AG08395 (cell line): Measurements from ENCODE around the gene SLC23A2.
A peak's percentile ranks its signal among the peaks of the same experiment; 100 is the strongest.
"Not testable (repeated sequence)": the region's sequence is repeated elsewhere in the genome, so short reads cannot be mapped to it uniquely, and the experiment has no call there.

ENCODE experiments used
- DNase-seq: peaks from one replicate; pipeline ENCODE4 v3.0.0; 2012; ENCODE audit warnings: mixed read lengths, low spot score

Gene SLC23A2

DNA sequence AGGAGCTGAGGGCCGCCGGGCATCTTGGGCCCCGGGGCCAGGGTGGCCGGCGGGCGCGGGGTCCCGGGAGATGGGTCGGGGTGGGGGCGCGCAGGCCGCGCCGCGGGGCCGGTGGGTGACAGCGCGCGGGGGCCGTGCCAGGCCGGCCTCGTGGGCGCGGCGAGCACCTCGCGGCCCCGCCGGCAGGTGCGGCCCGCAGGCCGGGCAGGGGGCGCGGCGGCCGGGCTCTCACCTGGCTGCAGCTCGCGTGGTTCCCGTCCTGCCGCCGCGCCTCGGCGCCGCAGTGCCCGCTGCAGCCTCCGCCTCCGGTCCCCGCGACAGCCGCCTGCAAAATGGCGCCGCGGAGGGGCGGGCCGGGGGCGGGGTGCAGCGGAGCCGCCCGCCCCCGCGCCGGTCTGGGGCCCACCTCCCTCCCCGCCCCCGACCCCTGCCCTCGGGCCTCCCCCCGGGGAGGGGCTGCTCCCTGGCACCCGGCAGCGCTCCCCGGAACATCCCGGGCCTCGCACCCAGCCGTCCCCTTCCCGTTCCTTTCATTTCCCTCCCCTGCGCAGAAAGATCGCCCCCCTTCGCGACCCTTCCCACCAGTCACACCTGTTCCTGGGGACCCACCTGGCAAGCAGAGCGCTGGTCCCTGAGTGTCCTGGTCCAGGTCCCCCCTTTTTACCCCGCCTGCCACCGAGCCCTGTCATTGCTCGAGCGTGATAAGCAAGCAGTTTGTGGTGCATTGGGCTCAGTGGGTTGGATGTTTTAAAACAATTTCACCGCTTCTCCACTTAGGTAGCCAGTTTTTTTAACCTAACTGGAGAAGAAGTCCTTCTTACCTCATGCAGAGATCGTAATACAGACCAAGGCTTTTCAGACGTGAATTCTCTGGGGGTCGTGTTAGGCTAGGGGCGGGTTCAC, at the start of gene SLC23A2:
Gene SLC23A2, minus strand, starts transcription at position 337 of the 903 bp plus-strand sequence. CDS start 68,948 bp downstream, outside the sequence.
- peak; percentile 63 for DNase-seq

DNA sequence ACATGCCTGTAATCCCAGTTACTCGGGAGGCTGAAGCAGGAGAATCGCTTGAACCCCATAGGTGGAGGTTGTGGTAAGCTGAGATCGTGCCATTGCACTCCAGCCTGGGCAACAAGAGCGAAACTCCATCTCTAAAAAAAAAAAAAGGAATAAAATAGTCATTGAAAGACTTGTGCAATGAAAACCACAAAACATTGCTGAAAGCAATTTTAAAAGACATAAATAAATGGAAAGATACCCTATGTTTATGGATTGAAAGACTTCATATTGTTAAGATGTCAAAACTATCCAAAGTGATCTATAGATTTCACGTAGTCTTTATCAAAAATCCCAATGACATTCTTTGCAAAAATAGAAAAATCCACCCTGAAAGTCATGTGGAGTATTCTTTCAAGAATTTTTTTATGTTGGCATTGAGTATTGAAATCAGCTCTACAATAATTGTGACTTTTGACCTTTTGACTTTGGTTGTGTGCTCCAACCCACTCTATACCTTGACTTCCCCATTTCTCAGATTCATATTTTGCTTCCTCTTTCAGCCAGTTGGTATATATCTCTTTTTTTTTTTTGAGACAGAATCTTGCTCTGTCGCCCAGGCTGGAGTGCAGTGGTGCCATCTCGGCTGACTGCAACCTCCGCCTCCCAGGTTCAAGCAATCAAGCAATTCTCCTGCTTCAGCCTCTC, 45.5 kb upstream of the SLC23A2 start:
- DNase-seq, result no peak

DNA sequence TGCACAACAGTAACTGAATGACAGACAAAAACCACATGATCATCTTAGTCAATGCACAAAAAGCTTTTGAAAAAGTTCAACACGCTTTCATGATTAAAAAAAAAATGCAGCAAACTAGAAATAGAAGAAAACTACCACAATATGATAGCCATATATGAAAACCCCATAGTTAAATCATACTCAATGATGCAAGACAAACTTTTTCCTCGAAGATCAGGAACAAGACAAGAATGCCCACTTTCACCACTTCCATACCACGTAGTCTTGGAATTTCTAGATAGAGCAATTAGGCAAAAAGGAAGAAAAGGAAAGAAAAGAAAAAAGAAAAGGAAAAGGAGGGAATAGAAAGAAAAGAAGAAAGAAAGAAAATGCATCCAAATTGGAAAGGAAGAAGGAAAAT, 44.6 kb upstream of the SLC23A2 start:
- DNase-seq, result no peak

DNA sequence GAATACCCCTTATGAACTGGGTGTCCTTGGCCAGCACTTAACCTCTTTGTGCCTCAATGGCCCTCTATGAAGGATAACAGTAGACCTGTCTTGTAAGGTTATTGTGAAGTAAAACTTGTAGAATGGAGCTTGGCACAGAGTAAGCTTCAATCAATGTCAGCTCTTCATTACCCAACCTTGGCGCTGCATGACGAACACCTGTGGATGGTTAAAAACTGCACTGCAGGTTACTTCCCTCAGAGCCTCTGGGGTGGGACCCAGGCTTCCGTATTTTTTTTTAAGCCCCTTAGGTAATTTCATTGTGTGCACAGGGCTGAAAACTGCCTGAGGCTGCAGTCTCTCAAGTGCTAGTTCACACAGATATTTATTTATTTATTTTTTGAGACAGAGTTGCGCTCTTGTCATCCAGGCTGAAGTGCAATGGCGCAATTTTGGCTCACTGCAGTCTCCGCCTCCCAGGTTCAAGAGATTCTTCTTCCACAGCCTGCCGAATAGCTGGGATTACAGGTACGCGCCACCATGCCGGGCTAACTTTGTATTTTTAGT, 42.8 kb upstream of the SLC23A2 start:
- DNase-seq, result no peak

DNA sequence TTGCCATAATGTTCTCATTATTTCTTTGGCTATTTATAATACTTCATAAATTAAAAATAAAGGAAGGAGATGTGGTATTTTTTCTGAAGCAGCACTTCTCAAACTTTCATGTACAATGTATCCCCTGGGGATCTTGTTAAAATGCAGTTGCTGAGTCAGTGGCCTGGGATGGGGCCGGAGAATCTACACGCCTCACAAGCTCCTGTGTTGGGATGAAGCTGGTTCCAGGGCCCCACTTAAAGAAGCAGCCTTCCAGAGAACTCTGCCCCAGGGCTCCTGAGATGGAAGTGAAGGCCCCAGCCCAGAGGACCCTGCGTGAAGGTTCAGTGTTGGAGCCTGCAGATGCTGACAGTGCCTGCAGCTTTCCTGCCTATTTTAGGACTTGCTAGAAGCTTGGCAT, 40.1 kb upstream of the SLC23A2 start:
- peak; percentile 74 for DNase-seq

DNA sequence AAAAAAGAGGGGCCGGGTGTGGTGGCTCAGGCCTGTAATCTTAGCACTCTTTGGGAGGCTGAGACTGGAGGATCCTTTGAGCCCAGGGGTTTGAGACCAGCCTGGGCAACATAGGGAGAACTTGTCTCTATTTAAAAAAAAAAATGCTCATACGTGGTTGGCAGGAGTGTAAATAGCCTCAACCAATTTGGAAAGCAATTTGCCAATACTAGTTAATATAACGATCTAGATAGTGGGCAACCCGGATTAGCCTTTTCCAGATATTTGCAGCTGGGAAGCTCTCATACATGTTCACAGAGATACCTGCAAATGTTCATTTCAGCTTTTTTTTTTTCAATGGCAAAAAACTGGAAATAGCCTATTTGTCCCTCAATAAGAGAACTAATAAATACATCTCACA, 39.0 kb upstream of the SLC23A2 start:
- DNase-seq, result no peak

DNA sequence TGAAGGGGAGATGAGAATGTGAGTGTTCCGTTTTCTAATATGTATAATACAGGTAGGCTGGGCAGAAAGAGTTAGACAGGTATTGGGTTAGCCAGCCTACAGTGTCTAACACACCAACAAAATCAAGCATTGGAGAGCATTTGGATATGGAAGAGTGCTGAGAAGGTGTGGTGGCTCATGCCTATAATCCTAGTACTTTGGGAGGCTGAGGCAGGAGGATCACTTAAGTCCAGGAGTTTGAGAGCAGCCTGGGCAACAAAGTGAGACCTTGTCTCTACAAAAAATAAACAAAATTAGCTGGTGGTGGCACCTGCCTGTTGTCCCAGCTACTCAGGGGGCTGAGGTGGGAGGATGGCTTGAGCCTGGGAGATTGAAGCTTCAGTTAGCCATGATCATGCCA, 38.6 kb upstream of the SLC23A2 start:
- no peak for DNase-seq

DNA sequence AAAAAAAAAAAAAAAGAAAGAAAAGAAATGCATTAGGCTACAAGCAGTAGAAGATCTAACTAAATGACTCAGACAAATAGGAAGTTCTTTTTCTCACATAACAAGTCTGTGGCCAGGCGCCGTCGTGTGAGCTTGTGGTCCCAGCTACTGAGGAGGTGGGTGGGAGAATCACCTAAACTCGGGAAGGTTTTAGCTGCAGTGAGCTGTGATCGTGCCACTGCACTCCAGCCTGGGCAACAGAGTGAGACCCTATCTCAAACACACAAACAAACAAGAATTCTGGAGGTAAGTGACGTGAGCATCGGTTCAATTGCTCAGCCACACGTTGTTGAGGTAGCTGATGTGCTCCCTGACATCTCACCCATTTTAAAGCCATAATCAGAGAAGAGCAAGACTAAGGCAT, 37.9 kb upstream of the SLC23A2 start:
- no peak for DNase-seq

DNA sequence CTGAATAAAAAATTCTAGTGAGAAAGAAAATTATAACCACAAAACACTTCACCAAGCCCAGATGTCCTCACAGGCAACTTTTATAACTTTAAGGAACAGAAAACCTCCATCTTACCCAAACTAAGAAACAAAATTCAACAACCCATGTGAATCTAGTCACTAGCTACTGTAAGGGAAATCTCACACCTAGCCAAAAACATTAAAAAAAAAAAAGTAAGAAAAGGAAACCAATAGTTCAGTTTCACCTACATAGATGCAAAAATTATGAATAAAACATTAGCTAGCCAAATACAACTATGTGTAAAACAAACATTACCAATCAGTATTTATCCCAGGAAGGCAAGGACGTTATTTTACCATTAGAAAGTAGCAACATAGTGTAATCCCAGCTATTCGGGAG, 35.5 kb upstream of the SLC23A2 start:
- DNase-seq, result no peak

DNA sequence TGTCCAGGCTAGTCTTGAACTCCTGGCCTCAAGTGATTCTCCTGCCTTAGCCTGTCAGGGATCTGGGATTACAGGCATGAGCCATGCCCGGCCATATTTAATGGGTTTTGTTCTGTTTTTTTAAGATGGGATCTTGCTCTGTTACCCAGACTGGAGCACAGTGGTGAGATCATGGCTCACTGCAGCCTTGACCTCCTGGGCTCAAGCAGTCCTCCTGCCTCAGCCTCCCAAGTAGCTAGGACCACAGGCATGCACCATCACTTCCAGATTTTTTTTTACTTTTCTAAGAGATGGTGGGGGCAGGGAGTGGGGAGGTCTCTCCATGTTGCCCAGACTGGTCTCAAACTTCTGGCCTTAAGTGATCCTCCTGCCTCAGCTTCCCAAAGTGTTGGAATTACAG, 34.2 kb upstream of the SLC23A2 start:
- not testable (repeated sequence) for DNase-seq

DNA sequence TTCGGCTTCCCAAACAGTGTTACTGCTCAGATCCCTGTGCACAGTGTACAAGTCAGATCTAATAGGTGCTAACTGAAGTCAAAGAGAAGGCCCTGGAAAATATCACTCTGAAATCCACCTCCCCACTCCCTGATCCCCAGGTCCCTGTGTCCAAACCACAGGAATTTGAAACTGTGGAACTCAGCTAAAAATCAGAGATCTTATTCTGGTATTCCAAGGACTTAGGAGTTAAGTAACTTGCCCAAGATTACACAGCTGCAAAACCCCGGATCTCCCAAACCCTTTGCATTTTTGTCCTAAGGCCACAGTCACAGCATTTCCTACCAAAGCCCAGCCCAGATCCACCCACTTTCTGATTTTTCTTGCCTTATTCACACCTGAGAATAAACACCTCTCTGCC, 32.3 kb upstream of the SLC23A2 start:
- peak; percentile 36 for DNase-seq

DNA sequence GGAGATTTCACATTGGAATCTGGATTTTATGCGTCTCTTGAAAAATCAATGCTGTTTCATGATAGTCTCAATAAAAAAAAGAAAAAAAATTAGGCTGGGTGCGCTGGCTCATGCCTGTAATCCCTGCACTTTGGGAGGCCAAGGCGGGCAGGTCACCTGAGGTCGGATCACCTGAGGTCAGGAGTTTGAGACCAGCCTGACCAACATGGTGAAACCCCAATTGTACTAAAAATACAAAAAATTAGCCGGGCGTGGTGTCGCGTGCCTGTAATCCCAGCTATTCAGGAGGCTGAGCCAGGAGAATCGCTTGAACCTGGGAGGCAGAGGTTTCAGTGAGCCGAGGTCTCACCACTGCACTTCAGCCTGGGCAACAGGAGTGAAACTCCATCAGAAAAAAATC, 30.4 kb upstream of the SLC23A2 start:
- DNase-seq, result not testable (repeated sequence)

DNA sequence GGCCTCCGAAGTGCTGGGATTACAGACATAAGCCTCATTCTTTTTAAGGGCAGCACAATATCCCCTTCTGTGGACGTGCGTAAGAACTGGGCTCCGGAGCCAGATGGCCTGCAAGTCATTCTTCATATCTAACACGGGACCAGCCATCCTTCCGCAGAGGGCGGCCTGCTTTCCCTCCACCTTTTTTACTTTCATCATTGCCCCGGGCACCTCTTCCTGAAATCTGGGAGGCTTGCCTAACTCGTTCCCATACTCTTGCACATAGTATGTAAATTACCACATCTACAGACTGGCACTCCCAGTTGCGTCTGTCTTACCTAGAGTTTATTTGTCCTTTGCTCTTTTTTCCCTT, 29.9 kb upstream of the SLC23A2 start:
- DNase-seq, result no peak

DNA sequence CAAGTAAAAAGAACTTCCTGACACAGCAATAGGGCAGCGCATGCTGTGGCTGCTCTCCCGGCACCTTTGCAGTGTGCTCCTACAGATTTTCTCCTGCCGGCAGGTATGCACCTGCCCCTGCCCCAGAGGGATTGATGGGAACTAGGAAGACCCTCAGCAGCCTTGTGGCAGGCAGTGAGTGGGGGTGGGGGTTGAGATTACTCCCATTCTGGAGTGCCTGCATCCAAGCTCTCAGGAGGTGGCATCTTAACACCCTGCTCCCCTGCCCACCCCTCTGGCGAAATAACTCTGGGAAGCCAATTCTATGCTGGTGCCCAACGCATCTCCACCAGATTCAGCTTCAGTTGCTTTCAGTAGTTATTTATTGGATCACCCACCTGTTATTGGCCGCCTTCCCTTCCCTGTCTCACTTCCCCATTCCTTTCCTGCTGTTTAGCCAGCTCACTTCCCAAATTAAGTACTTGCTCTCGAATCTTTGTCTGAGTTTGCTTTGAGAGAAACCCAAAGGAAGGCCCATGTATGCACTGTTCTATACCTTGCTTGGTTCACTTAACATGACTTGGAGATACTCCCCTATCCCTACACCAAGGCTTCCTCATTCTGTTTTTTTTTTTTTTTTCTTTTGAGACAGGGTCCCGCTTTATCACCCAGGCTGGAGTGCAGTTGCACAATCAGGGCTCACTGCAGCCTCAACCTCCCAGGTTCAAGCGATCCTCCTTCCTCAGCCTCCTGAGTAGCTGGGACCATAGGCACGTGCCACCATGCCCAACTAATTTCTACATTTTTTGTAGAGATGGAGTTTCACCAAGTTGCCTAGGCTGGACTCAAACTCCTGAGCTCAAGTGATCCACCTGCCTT, 29.3 kb upstream of the SLC23A2 start:
- DNase-seq, result no peak

DNA sequence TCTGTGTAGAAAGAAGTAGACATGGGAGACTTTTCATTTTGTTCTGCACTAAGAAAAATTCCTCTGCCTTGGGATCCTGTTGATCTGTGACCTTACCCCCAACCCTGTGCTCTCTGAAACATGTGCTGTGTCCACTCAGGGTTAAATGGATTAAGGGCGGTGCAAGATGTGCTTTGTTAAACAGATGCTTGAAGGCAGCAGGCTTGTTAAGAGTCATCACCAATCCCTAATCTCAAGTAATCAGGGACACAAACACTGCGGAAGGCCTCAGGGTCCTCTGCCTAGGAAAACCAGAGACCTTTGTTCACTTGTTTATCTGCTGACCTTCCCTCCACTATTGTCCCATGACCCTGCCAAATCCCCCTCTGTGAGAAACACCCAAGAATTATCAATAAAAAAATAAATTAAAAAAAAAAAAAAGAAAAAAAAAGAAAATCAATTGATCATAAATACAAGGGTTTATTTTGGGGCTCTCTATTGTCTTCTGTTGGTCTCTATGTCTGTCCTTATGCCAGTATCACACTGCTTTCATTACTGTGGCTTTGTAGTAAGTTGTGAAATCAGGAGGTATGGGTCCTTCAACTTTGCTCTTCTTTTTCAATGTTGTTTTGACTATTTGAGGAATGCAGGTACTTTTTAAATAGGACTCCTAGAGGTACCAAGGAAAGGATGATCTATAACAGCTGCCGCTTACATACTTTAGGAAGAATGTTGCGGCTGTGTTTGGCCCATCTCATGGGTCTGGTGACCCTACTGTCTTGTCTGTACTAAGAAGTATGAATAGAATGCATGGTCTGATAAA, 27.1 kb upstream of the SLC23A2 start:
- not testable (repeated sequence) for DNase-seq

DNA sequence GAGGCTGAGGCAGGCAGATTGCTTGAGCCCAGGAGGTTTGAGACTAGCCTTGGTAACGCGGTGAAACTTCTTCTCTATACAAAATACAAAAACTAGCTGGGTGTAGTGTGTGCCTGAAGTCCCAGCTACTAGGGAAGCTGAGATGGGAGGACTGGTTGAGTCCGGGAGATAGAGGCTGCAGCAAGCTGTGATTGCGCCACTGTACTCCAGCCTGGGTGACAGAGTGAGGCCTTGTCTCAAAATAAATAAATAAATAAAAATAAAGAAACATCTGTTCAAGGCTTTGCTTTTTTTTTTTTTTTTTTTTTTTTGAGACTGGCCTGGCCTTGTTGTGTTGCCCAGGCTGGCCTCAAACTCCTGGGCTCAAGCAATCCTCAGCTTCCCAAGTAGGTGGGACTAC, 23.7 kb upstream of the SLC23A2 start:
- no peak for DNase-seq

DNA sequence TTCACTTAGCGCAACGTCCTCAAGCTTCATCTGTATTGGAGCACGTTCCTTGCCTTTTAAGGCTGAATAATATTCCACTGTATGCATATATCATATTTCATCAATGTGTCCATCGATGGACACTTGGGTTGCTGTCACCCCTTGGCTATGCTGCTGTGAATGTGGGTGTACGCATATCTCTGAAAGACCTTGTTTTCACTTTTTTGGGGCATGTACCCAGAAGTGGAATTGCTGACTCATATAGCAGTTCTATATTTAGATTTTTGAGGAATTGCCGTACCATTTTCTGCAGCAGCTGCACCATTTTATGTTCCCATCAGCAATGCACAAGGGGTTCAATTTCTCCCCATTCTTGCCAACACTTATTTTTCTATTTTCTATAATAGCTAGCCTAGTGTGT, 22.8 kb upstream of the SLC23A2 start:
- DNase-seq, result no peak

DNA sequence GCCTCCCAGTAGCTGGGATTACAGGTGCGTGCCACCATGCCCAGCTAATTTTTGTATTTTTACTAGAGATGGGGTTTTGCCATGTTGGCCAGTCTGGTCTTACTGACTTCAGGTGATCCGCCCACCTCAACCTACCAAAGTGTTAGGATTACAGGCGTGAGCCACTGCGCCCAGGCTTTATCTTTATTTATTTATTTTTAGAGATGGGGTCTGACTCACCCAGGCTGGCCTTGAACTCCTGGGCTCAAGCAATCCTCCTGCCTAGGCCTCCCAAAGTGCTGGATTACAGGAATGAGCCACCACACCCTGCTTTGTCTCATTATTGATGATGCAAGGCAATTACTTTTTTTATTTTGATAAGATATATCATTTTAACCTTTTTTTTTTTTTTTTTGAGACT, 21.9 kb upstream of the SLC23A2 start:
- DNase-seq, result not testable (repeated sequence)

DNA sequence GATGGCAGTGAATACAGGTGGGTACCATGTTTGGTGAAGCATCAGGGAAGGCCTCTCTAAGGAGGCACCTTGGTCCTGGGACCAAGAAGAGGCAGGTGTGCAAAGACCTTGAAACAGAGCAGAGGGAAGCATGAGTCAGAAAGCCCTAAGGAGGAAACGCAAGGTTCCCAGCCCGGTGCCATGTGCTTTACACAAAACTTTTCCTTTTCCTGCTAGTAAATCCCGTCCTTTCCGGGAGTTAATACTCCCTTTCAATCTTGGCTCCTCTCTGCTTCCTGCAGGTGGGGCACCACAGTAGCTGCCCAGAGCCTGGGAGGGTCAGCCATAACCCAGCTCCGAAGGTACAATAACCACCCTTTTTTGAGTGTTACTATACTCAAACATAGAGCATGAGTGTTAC, 19.4 kb upstream of the SLC23A2 start:
- no peak for DNase-seq

DNA sequence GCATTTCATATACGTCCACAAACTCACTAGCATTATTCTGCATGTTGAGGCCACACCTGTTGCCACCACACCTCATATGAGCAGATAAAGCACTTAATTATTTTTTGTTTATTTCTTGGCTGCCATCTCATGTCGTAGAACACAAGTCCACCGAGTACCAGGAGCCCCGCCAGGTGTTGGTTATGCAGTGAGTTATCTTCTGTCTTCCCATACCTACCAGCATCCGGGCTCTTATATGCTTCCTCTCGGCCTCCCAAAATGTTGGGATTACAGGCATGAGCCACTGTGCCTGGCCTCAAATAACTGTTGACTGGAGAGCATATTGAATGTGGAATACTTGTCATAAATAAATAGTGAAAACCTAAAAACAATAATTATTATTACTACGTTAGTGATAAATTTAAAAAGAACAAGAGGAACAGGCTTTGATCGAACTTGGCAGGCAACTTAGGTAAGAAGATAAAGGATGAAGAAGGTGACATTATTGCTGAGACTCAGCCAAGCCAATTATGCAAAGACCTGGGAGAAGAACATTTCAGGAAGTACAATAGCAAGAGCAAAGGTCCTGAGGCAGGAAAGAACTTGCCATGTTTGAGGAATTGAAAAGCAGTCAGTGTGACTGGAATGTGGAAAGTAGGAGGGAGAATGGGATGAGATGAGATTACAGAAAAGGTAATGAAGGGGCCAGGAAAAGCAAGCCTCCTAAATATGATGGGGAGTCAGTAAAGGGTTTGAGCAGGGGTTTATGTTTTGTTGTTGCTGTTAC, 12.6 kb upstream of the SLC23A2 start:
- DNase-seq, result no peak

DNA sequence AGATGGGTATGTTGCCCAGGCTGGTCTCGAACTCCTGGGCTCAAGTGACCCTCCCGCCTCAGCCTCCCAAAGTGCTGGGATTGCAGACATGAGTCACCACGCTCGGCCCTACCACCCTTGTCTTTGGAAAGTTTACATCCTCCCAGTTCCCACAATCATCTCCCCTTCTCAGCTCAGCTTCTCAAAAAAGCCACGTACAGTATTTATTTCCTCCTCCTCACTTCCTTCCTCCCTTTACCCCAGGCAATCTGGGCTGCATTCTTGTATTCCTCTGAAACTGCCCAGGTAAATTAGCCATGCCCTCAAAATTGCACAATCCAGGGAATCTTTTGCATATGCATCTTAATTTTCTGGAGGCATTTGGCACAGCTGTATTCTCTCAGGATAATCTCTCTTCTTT, 7.4 kb upstream of the SLC23A2 start:
- no peak for DNase-seq
